ENCODE data around the gene GRID2. TPM values are rescaled to one million over a fixed set of nuclear protein-coding genes. Genes with fewer than 3 reads are reported as not detected.

Gene GRID2
- total RNA-seq, 4 donors from 2014 or later, result 0.63 TPM; not detected in 3

DNA sequence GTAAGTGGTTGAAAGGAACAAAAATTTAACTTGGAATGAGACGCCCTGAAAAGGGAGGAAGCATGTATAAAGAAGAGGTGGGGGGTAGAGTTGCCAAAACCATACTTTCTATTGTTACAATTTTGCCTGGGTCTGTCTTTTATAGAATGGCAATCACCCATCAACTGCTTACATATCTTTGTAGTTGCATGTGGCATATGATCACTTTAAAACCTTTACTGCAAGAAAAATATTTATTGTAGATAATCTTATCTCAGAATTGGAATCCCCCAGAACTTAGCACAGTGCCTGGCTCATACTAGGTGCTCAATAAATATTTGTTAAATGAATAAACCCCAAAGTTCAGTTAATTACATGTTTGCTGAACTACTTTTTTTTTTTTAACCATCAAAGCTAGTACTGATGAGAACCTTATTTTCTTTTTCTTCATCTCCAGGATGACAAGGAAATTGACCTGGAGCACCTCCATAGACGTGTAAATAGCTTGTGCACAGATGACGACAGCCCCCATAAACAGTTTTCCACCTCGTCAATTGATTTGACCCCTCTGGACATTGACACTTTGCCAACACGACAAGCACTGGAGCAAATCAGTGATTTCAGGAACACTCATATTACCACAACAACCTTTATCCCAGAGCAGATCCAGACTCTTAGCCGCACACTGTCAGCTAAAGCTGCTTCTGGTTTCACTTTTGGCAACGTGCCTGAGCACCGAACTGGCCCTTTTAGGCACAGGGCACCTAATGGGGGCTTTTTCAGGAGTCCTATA lies 1468.1 kb downstream of the GRID2 start:
- H3K36me3 ChIP-seq, result no peaks in the 10 kb centered on the region
- DNase-seq (ENCODE audit: low spot score in 2 of 2), result no peak
- no peaks in the 10 kb centered on the region for H3K27me3 ChIP-seq
- WGBS, 2 donors, result 60 to 69% methylated on average over 8 of the region's 8 CpGs
- no peak overlapping the region for H3K4me3 ChIP-seq
- no peaks in the 10 kb centered on the region for H3K4me1 ChIP-seq
- H3K9me3 ChIP-seq, result no peaks in the 10 kb centered on the region
- no peak overlapping the region for H3K27ac ChIP-seq
- TF ChIP-seq POLR2A (IDR thresholded peaks at IDR 0.05), result no peak
- TF ChIP-seq, protein P1, sequence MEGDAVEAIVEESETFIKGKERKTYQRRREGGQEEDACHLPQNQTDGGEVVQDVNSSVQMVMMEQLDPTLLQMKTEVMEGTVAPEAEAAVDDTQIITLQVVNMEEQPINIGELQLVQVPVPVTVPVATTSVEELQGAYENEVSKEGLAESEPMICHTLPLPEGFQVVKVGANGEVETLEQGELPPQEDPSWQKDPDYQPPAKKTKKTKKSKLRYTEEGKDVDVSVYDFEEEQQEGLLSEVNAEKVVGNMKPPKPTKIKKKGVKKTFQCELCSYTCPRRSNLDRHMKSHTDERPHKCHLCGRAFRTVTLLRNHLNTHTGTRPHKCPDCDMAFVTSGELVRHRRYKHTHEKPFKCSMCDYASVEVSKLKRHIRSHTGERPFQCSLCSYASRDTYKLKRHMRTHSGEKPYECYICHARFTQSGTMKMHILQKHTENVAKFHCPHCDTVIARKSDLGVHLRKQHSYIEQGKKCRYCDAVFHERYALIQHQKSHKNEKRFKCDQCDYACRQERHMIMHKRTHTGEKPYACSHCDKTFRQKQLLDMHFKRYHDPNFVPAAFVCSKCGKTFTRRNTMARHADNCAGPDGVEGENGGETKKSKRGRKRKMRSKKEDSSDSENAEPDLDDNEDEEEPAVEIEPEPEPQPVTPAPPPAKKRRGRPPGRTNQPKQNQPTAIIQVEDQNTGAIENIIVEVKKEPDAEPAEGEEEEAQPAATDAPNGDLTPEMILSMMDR (IDR thresholded peaks at IDR 0.05), result no peak
- no peak for TF ChIP-seq EP300 (IDR thresholded peaks at IDR 0.05)

DNA sequence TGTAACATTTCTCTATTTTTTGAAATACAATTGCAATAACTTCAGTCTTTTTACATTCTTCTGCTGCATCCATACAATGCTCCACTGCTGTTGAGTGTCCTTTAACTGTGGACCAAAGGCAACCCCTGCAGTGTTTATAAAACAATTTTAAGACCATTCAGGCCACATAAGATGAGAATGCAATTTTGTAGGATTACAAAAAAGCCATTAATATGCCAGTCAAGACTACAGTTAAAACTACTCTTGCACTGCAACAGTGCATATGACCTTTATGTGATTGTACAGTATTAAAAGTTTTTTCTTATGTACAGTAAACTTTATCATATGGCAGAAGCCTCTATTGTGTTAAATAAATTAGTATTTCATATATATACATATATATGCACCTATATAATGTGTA lies 1469.1 kb downstream of the GRID2 start:
- TF ChIP-seq, protein P1 (IDR thresholded peaks at IDR 0.05), result no peak
- no peak for TF ChIP-seq POLR2A (IDR thresholded peaks at IDR 0.05)
- no peak for TF ChIP-seq EP300 (IDR thresholded peaks at IDR 0.05)
- Histone ChIP-seq H3K4me3 (no peak overlapping the region), H3K36me3 (no peaks in the 10 kb centered on the region), H3K27ac (no peak overlapping the region), H3K27me3 (no peaks in the 10 kb centered on the region), H3K9me3 (no peaks in the 10 kb centered on the region), H3K4me1 (no peaks in the 10 kb centered on the region)
- DNase-seq (ENCODE audit: low spot score in 2 of 2), result no peak

DNA sequence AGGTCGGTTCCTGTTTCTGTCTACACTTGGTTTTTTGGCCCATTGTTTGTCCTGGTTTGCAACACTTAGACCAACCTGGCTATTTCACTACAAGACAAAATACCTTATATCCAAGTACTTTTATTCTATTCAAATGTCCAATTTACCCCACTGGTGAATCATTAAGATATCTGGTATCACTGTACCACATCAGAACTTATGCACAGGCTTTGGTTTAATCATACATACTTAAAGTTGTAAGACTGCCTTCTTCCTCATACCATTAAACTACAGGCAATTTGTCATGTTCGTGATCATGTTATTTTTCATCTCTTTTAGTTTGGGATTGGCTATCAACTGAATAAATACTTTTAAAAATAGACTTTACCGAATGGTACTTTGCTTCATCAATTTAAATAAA lies 1471.8 kb downstream of the GRID2 start:
- Histone ChIP-seq H3K27me3 (no peaks in the 10 kb centered on the region), H3K4me1 (no peaks in the 10 kb centered on the region), H3K36me3 (no peaks in the 10 kb centered on the region), H3K4me3 (no peak overlapping the region), H3K27ac (no peak overlapping the region), H3K9me3 (no peaks in the 10 kb centered on the region)
- DNase-seq (ENCODE audit: low spot score in 2 of 2), result no peak
- 93 to 94% methylated on average over 3 of the region's 3 CpGs for WGBS, 2 donors
- TF ChIP-seq, protein P1 (IDR thresholded peaks at IDR 0.05), result no peak
- TF ChIP-seq EP300 (IDR thresholded peaks at IDR 0.05), result no peak
- no peak for TF ChIP-seq POLR2A (IDR thresholded peaks at IDR 0.05)

DNA sequence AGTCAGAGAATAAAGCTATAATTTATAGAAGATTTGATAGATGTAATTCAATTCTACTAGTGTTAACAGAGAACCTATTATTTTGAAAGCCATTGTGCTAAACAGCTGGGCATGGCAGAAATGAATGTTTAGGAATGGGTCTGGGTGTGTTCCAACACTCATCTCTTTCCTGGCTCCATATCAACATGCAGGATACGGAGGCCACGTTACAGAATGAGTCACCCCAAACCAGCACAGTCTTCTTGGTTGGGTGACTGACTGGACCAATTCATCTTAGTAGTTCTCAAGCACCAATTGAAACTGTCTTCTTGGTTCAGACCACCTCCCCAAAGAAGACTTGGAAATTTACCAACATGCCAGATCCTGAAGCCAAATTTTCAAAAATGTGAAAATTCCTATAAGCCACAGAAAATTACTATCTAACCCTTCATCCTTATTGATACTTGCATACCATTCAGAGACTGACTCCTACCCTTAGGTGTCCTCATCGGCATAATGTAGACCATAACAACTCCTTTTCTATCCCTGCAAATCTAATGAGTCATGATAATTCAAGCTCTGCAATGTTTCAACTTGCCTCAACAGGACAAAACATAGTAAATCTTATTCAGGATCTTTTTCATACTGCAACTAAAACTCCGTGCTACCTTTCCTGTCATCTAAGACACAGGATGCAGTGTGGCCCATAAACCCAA lies 1472.8 kb downstream of the GRID2 start:
- DNase-seq (ENCODE audit: low spot score in 2 of 2), result no peak
- H3K4me3 ChIP-seq, result no peak overlapping the region
- H3K4me1 ChIP-seq, result no peaks in the 10 kb centered on the region
- no peaks in the 10 kb centered on the region for H3K27me3 ChIP-seq
- no peak overlapping the region for H3K27ac ChIP-seq
- H3K36me3 ChIP-seq, result no peaks in the 10 kb centered on the region
- H3K9me3 ChIP-seq, result no peaks in the 10 kb centered on the region
- TF ChIP-seq POLR2A (IDR thresholded peaks at IDR 0.05), result no peak
- TF ChIP-seq EP300 (IDR thresholded peaks at IDR 0.05), result no peak
- TF ChIP-seq, protein P1 (IDR thresholded peaks at IDR 0.05), result no peak
- 53 to 60% methylated on average over 4 of the region's 4 CpGs for WGBS, 2 donors

DNA sequence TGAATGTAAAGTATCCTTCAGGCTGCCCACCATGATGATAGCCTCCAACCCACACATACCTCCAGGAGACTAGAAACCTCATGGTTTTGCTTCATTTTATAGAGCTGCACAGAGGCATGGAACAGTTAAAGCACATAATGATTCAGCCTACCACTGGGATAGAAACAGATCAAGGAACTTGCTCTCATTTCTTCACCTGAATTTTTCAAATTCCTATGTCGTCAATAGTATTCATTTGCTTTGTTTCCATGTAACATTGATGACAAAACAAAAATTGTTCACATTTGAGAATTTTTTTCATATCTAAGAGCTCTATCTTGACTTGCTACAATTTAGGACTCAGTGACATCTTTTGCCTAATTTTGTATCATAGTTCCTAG lies 1473.3 kb downstream of the GRID2 start:
- TF ChIP-seq POLR2A (IDR thresholded peaks at IDR 0.05) (no peak), EP300 (IDR thresholded peaks at IDR 0.05) (no peak)
- TF ChIP-seq, protein P1 (IDR thresholded peaks at IDR 0.05), result no peak

More for the DNA sequence above, 1473.3 kb downstream of the GRID2 start:
- Histone ChIP-seq H3K27me3 (no peaks in the 10 kb centered on the region), H3K4me1 (no peaks in the 10 kb centered on the region), H3K36me3 (no peaks in the 10 kb centered on the region), H3K27ac (no peak overlapping the region), H3K9me3 (no peaks in the 10 kb centered on the region), H3K4me3 (no peak overlapping the region)
- DNase-seq (ENCODE audit: low spot score in 2 of 2), result no peak
- WGBS, 2 donors, result 76 to 85% methylated on average over 1 of the region's 1 CpG

All from tibial nerve (tissue), 4 donors.